ENCODE measurements around the gene MRGPRF.
"Not testable (repeated sequence)": the region's sequence is repeated elsewhere in the genome, so short reads cannot be mapped to it uniquely, and the experiment has no call there.

MRGPRF gene

GRCh38 chr11:68987211-68987610 lies 25.8 kb downstream of the MRGPRF start:
- DNase-seq (ENCODE audit: low read depth), result peak; percentile 67

- DNase-seq (ENCODE audit: low read depth), result no peak
Observed at GRCh38 chr11:68983801-68984200, 29.2 kb downstream of the MRGPRF start.

- no peak for DNase-seq (ENCODE audit: low read depth)
Observed at GRCh38 chr11:68982134-68982533, 30.9 kb downstream of the MRGPRF start.

- DNase-seq (ENCODE audit: low read depth), result no peak
Observed at GRCh38 chr11:68980776-68981065, 32.3 kb downstream of the MRGPRF start, which contains the start of gene MRGPRD. Gene MRGPRD (minus strand): TSS chr11:68980986. CDS start chr11:68980986, 0 bp downstream.

GRCh38 chr11:68979931-68980775 lies 32.9 kb downstream of the MRGPRF start:
- no peak for DNase-seq (ENCODE audit: low read depth)

GRCh38 chr11:68978931-68979594 lies 34.0 kb downstream of the MRGPRF start:
- no peak for DNase-seq (ENCODE audit: low read depth)

GRCh38 chr11:68978626-68978930 lies 34.5 kb downstream of the MRGPRF start:
- DNase-seq (ENCODE audit: low read depth), result no peak

- no peak for DNase-seq (ENCODE audit: low read depth)
Observed at GRCh38 chr11:68977781-68978625, 35.0 kb downstream of the MRGPRF start.

GRCh38 chr11:68976563-68976962 lies 36.5 kb downstream of the MRGPRF start:
- no peak for DNase-seq (ENCODE audit: low read depth)

- DNase-seq (ENCODE audit: low read depth), result no peak
Observed at GRCh38 chr11:68976095-68976494, 37.0 kb downstream of the MRGPRF start.

GRCh38 chr11:68974421-68975194 lies 38.4 kb downstream of the MRGPRF start:
- no peak for DNase-seq (ENCODE audit: low read depth)

GRCh38 chr11:68973706-68974105 lies 39.3 kb downstream of the MRGPRF start:
- DNase-seq (ENCODE audit: low read depth), result not testable (repeated sequence)

- DNase-seq (ENCODE audit: low read depth), result no peak
Observed at GRCh38 chr11:68973219-68973618, 39.8 kb downstream of the MRGPRF start.

GRCh38 chr11:68970921-68971636 lies 42.0 kb downstream of the MRGPRF start:
- DNase-seq (ENCODE audit: low read depth), result no peak

- no peak for DNase-seq (ENCODE audit: low read depth)
Observed at GRCh38 chr11:68969386-68969785, 43.7 kb downstream of the MRGPRF start.

GRCh38 chr11:68968306-68969250 lies 44.5 kb downstream of the MRGPRF start:
- DNase-seq (ENCODE audit: low read depth), result no peak

- DNase-seq (ENCODE audit: low read depth), result no peak
Observed at GRCh38 chr11:68966894-68967780, 45.9 kb downstream of the MRGPRF start.

GRCh38 chr11:68965901-68966853 lies 46.9 kb downstream of the MRGPRF start:
- no peak for DNase-seq (ENCODE audit: low read depth)

All from stromal cell of bone marrow (primary cell).